Tibial artery (tissue), 4 donors: ENCODE measurements around the gene C1QTNF5.

ENCODE experiments used
- DNase-seq, 2 donors: peaks; one replicate each; pipeline ENCODE4 v3.0.0-alpha.2; 2019
- H3K27ac ChIP-seq, 2 donors: fragments of 200-600 bp; sonication (generic) in 1 of 2; 1 replicate in 1 of 2; 2 replicates in 1 of 2; pipeline ENCODE4 v1.5.1; 2018 to 2019; ENCODE audit warnings: mild to moderate bottlenecking in 1 of 2
- H3K27me3 ChIP-seq, 2 donors: fragments of 200-600 bp; sonication (generic) in 1 of 2; one replicate each; pipeline versions ENCODE4 v1.5.1 to v1.6.0; 2016 to 2019
- H3K36me3 ChIP-seq, 3 donors: fragments of 200-600 bp; sonication (generic) in 2 of 3; one replicate each; pipeline ENCODE4 v1.5.1; 2016 to 2019; ENCODE audit warnings: mild to moderate bottlenecking in 2 of 3
- H3K4me1 ChIP-seq, 4 donors: fragments of 200-600 bp; sonication (generic) in 2 of 4; 1 replicate in 3 of 4; 2 replicates in 1 of 4; pipeline ENCODE4 v1.5.1; 2016 to 2019
- H3K4me3 ChIP-seq, 2 donors: fragments of 200-600 bp; sonication (generic) in 1 of 2; 1 replicate in 1 of 2; 2 replicates in 1 of 2; pipeline ENCODE4 v1.5.1; 2018 to 2019; ENCODE audit warnings: mild to moderate bottlenecking in 2 of 2
- H3K9me3 ChIP-seq, 3 donors: fragments of 200-600 bp; sonication (generic) in 1 of 3; one replicate each; pipeline ENCODE4 v1.5.1; 2016 to 2019
- CTCF ChIP-seq, 2 experiments: fragments of 200-600 bp in 1 of 2; fragments of 450-650 bp in 1 of 2; IDR thresholded peaks; one replicate each; pipeline ENCODE4 v1.5.1; 2017 to 2019; ENCODE audit warnings: antibody characterized with exemption in 2 of 2, mild to moderate bottlenecking in 1 of 2, moderate library complexity in 1 of 2
- intact Hi-C: fragments of 100-400 bp; cut with DNase I; formaldehyde crosslinking; loops from one replicate; pipeline ENCODE4 v1.15.0; 2023; ENCODE audit warnings: low total_unique reads

C1QTNF5 gene

GRCh38 chr11:119329320-119329719 lies 11.4 kb downstream of the C1QTNF5 start:
- H3K4me3 ChIP-seq = no peak overlapping the region
- no peak for TF ChIP-seq CTCF (IDR thresholded peaks at IDR 0.05)
- no peaks in the 10 kb centered on the region for H3K36me3 ChIP-seq
- H3K4me1 ChIP-seq = peaks cover 0 to 5% (median 2%) of the 10 kb centered on the region in 4 donors
- no peaks in the 10 kb centered on the region for H3K27me3 ChIP-seq
- H3K9me3 ChIP-seq = no peaks in the 10 kb centered on the region
- no peak overlapping the region for H3K27ac ChIP-seq
- intact Hi-C loops = loop anchor here (5.0 to 10.0 kb wide), 2 partner anchors 122 to 225 kb away; partner anchors contain the start of genes C2CD2L, CBL and DPAGT1
- no peak for DNase-seq

DNA sequence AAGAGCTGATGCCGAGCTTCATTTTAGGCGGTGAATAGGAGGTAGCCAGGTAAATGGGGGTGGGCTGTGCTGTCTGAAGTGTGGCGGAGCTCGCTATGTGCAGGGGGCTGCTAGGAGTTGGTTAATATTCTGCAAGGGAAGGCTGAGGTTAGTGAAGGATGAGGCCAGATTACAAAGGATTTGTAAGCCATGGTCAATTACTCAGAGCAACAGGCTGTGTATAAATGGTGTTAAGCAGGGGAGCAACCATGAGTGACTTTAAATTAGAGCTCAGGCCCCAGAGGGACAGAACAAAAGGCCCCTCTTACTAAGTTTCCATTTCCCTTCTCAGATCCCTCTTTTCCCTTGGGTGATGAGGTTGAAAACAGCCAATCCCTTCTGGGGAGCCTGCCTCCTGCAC lies 16.5 kb downstream of the C1QTNF5 start:
- H3K9me3 ChIP-seq = no peaks in the 10 kb centered on the region
- no peak overlapping the region for H3K27ac ChIP-seq

GRCh38 chr11:119323532-119324033 lies 17.1 kb downstream of the C1QTNF5 start:
- Histone ChIP-seq H3K9me3 (no peaks in the 10 kb centered on the region), H3K4me3 (no peak overlapping the region), H3K27me3 (no peaks in the 10 kb centered on the region), H3K36me3 (no peaks in the 10 kb centered on the region), H3K27ac (peak overlapping the region; percentile 99), H3K4me1 (peaks cover 0 to 48% (median 39%) of the 10 kb centered on the region in 4 donors)
- intact Hi-C loops = loop anchor here (10.0 kb wide), 1 partner anchor 219 kb away; the partner anchor contains the start of genes C2CD2L and DPAGT1
- DNase-seq = peak; percentile 83 to 86
- TF ChIP-seq CTCF (IDR thresholded peaks at IDR 0.05) = peak; percentile 77 to 82

More for the DNA sequence above, 16.5 kb downstream of the C1QTNF5 start:
- no peaks in the 10 kb centered on the region for H3K36me3 ChIP-seq
- DNase-seq = peak in 1 of 2 donors; percentile 48
- TF ChIP-seq CTCF (IDR thresholded peaks at IDR 0.05) = no peak
- H3K27me3 ChIP-seq = no peaks in the 10 kb centered on the region
- no peak overlapping the region for H3K4me3 ChIP-seq
- intact Hi-C loops = loop anchor here (10.0 kb wide), 1 partner anchor 219 kb away; the partner anchor contains the start of genes C2CD2L and DPAGT1
- peaks cover 0 to 42% (median 33%) of the 10 kb centered on the region in 4 donors for H3K4me1 ChIP-seq

DNA sequence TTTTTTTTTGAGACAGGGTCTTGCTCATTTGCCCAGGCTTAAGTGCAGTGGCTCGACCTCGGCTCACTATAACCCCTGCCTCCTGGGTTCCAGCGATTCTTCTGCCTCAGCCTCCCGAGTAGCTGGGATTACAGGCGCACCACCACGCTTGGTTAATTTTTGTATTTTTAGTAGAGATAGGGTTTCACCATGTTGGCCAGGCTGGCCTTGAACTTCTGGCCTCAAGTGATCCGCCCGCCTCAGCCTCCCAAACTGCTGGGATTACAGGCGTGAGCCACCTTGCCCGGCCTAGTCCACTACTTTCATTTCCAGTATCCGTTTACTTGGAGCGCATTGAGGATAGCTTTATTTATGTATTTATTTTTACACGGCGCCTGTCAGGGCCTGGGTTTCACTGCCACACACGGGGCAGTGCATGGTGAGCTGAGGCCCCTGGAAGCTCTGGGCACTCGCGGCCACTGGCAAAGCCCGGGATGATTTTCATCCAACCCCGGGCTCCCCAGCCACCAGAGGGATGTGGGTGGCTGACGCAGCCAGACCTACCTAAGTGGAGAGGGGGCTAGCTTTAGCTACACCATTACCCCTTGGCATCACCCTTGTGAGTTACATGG lies 17.7 kb downstream of the C1QTNF5 start:
- peak in 1 of 2 donors; percentile 52 for DNase-seq
- intact Hi-C loops = loop anchor here (10.0 kb wide), 1 partner anchor 218 kb away; the partner anchor contains the start of genes C2CD2L and DPAGT1
- H3K4me3 ChIP-seq = no peak overlapping the region
- peak overlapping the region; percentile 99 for H3K27ac ChIP-seq
- no peaks in the 10 kb centered on the region for H3K27me3 ChIP-seq
- H3K36me3 ChIP-seq = no peaks in the 10 kb centered on the region
- H3K9me3 ChIP-seq = no peaks in the 10 kb centered on the region
- TF ChIP-seq CTCF (IDR thresholded peaks at IDR 0.05) = no peak
- peaks cover 0 to 54% (median 44%) of the 10 kb centered on the region in 4 donors for H3K4me1 ChIP-seq

DNA sequence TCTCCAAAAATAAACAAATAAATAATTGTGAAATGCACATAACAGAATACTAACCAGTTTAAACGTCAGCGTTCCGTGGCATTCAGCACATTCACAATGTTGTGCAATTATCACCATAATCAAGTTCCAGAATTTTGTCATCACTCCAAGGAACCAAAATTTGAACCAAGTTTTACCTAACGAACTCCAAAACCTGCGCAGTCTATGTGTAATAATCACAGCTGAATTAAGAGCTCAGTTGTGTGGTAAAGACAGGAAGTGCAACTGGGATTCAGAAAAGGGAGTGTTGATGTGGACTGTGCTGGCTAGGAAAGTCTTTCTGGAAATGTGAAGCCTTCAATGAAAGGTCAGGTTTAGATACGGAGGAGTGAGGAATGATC lies 18.3 kb downstream of the C1QTNF5 start:
- Histone ChIP-seq H3K27ac (peak overlapping the region; percentile 99), H3K4me1 (peaks cover 0 to 60% (median 50%) of the 10 kb centered on the region in 4 donors)
- intact Hi-C loops = loop anchor here (10.0 kb wide), 1 partner anchor 218 kb away; the partner anchor contains the start of genes C2CD2L and DPAGT1

More for the DNA sequence above, 18.3 kb downstream of the C1QTNF5 start:
- TF ChIP-seq CTCF (IDR thresholded peaks at IDR 0.05) = peak; percentile 31 to 51
- no peaks in the 10 kb centered on the region for H3K27me3 ChIP-seq
- peak in 1 of 2 donors; percentile 16 for DNase-seq
- no peaks in the 10 kb centered on the region for H3K36me3 ChIP-seq
- H3K9me3 ChIP-seq = no peaks in the 10 kb centered on the region
- peak overlapping the region; percentile 54 to 59 for H3K4me3 ChIP-seq
